Kidney tubule cell (primary cell): ENCODE data around the gene NDUFB10.
A peak's percentile ranks its signal among the peaks of the same experiment; 100 is the strongest.
"Not testable (repeated sequence)": the region's sequence is repeated elsewhere in the genome, so short reads cannot be mapped to it uniquely, and the experiment has no call there.

ENCODE experiments used
- DNase-seq: peaks from one replicate; pipeline ENCODE4 v3.0.0-alpha.2; 2018; ENCODE audit warnings: low spot score

The NDUFB10 gene

GRCh38 chr16:1946495-1947368 lies 12.6 kb upstream of the NDUFB10 start:
- no peak for DNase-seq

GRCh38 chr16:1947369-1947670 lies 12.0 kb upstream of the NDUFB10 start:
- DNase-seq = no peak

- DNase-seq = no peak
Measured at GRCh38 chr16:1949507-1949906, 9.8 kb upstream of the NDUFB10 start.

- DNase-seq = no peak
Measured at GRCh38 chr16:1950047-1950446, 9.3 kb upstream of the NDUFB10 start.

- no peak for DNase-seq
Measured at GRCh38 chr16:1950559-1950958, 8.8 kb upstream of the NDUFB10 start.

GRCh38 chr16:1953734-1954133 lies 5.6 kb upstream of the NDUFB10 start:
- no peak for DNase-seq

DNA sequence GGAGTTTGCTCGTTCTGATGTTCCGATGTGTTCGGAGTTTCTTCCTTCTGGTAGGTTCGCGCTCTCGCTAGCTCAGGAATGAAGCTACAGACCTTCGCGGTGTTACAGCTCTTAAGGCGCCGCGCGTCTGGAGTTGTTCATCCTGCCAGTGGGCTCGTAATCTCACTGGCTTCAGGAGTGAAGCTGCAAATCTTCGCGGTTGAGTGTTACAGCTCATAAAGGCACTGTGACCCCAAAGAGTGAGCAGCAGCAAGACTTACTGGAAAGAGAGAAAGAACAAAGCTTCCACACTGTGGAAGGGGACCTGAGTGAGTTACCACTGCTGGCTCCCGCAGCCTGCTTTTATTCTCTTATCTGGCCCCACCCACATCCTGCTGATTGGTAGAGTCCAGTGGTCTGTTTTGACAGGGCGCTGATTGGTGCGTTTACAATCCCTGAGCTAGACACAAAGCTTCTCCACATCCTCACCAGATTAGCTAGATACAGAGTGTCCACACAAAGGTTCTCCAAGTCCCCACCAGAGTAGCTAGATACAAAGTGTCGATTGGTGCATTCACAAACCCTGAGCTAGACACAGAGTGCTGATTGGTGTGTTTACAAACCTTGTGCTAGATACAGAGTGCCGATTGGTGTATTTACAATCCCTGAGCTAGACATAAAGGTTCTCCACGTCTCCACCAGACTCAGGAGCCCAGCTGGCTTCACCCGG lies 1.8 kb upstream of the NDUFB10 start:
- DNase-seq = not testable (repeated sequence)

GRCh38 chr16:1958143-1958491 lies 1.2 kb upstream of the NDUFB10 start:
- not testable (repeated sequence) for DNase-seq

GRCh38 chr16:1958715-1959268 lies 546 bp upstream of the NDUFB10 start:
- DNase-seq = no peak

DNA sequence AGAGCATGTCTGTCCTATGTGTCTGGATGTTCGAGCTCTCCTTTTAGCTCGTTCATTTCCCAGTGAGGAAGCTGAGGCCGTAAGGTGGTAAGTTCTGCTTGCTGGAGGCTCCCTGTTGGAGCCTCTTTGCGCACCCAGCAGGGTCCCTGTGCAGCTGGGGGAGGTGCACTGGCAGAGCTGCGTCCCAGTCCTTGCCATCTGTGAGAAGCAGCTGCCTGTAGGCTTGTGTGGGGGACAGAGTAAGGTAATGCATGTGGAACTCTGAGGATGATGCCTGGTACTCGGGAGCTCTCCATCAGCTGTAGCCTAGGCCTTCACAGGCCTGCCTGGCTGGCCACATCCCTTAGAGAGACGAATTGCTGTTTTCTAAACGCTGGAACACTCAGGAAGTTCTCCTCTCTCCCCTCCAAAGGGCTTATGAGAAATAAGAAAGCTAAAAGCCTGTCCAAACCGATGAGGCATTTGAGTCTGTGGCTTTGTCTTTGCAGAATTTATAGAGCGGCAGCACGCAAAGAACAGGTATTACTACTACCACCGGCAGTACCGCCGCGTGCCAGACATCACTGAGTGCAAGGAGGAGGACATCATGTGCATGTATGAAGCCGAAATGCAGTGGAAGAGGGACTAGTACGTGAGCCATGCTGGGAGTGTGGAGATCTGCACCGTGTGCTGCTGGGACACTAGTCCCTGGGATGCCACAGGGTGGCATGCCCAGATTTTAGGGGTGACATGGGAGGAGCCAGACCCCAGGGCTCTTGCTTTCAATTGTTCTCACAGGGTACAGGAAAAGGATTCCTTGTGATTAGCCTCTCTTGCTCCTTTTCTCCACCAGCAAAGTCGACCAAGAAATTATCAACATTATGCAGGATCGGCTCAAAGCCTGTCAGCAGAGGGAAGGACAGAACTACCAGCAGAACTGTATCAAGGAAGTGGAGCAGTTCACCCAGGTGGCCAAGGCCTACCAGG lies 1.6 kb downstream of the NDUFB10 start:
- peak; percentile 54 for DNase-seq

DNA sequence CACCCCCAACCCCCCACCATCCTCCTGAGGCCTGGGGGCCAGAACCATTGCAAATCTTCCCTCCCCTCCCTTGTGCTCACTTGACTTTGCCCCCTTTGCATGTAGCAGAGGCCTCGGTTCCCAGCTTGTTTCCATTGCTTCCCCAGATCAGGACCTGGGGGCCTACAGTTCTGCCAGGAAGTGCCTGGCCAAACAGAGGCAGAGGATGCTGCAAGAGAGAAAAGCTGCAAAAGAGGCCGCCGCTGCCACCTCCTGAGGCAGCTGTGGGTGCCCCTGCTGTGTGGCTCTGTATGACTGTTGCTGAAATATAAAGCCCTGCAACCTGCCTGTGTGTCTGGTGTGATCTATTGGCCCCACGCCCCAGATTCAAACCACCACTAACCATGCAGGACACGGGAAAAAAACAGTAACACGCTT lies 2.3 kb downstream of the NDUFB10 start:
- no peak for DNase-seq

DNA sequence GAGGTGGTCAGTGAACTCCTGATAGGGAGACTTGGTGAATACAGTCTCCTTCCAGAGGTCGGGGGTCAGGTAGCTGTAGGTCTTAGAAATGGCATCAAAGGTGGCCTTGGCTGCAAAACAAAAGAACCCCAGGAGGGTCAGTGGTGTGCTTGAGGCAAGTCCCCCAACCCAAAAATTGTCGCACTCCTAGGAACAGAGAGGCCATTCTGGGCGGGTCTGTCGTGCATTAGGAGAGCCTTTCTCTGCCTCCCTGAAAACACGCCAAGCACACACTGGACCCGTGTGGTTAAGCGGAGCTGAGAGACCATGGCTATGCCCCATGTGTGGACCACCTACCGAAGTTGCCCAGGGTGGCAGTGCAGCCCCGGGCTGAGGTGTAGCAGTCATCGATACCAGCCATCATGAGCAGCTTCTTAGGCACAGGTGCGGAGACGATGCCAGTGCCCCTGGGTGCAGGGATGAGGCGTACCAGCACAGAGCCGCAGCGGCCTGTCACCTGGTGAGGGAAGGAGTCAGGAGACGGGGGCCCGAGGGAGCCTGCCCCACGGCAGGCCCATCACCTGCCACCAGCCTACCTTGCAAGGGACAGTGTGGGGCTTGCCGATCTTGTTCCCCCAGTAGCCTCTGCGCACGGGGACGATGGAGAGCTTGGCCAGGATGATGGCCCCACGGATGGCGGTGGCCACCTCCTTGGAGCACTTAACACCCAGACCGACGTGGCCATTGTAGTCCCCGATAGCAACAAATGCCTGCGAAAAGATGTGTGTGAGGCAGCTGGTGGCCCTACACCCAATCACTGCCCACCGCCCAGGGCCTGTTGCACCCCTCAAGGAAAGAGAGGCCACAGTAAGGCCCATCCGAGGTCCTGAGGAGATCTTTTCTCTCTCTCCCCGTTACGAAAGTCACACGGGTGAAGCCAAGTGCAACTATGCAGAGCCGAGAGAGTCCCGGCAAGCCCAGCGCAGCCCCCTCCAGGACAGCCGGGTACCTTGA lies 3.1 kb downstream of the NDUFB10 start:
- not testable (repeated sequence) for DNase-seq

- DNase-seq = peak; percentile 55
Measured at GRCh38 chr16:1963806-1964505, 4.6 kb downstream of the NDUFB10 start.

DNA sequence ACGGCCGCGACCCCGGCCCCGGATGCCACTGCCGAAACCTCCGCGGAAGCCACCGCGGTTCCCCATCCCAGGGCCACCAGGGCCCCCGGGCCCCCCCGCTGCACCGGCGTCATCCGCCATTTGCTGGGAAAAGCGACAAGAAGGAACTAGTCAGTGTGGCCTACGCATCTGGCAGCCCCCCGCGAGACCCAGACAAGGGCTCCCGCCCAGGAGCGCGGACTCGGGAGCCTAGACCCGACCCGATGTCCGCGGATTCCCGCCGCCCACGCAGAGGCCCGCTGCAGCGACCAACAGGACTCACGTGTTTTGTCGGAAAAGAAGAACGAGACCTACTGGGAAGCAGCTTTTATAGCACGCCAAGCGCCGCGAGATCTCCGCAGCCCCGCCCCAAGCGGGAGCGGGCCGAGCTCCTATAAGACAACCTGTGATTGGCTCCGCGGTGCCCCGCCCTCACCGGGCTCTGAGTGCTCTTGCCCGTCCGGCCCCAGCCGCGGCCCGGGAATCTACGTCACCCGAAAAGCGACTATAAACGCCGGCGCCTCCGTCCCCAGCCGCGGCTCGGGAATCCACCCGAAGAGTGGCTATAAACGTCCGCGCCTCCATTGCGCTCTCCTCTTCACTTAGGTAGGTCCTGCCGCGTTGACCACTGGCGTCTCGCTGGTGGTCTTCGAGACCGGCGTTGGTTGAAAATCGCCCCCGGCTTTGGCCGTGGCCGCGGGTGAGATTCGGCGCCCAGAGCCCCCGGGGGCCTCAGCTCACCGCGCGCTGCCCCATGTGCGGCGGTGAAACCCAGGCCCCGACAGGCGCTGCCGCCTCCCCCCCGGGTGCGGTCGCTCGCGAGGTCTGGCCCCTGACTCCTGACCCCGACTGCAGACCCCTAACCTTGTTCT lies 5.4 kb downstream of the NDUFB10 start, which contains the start of gene RPS2:
Gene RPS2 (minus strand): TSS at position 321 of the 890 bp plus-strand sequence. CDS start 201 bp downstream, at position 120.
- DNase-seq = peak; percentile 99

- DNase-seq = peak; percentile 20
Measured at GRCh38 chr16:1965396-1966001, 6.2 kb downstream of the NDUFB10 start.

- DNase-seq = no peak
Measured at GRCh38 chr16:1966460-1966859, 7.1 kb downstream of the NDUFB10 start, which contains the start of gene RNF151. Gene RNF151 (plus strand): TSS chr16:1966856. CDS start chr16:1966882, 26 bp downstream.

DNA sequence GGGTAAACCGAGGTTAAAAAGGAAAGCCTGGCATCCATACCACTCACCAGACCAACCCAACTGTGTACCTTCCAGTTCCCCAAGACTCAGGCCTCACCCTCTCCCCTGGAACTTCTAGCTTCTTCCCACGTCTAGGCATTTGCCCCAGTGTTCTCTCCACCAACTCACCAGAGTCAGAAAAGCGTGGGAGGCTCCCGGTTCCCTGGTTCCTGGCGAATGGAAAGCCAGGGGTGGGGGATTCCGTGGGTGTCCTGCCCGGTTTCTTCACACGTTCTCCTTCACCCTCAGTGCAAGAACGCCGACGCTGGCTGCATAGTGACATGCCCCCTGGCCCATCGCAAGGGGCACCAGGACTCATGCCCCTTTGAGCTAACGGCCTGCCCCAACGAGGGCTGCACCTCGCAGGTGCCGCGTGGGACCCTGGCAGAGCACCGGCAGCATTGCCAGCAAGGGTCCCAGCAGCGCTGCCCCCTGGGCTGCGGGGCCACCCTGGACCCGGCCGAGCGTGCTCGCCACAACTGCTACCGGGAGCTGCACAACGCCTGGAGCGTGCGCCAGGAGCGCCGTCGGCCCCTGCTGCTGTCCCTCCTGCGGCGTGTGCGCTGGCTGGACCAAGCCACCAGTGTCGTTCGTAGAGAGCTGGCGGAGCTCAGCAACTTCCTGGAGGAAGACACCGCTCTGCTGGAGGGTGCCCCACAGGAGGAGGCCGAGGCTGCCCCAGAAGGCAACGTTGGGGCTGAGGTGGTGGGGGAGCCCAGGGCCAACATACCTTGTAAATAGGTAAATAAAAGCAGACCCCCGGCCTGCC lies 9.0 kb downstream of the NDUFB10 start:
- DNase-seq = no peak
